A172 (cell line): ENCODE measurements around the gene PGBD4. TPM values are rescaled to one million over a fixed set of nuclear protein-coding genes. Genes with fewer than 3 reads are reported as not detected.
"Not testable (repeated sequence)": the region's sequence is repeated elsewhere in the genome, so short reads cannot be mapped to it uniquely, and the experiment has no call there.

Experiments used
- DNase-seq: peaks from one replicate; pipeline ENCODE4 v3.0.0-alpha.2; 2015; ENCODE audit warnings: low spot score
- total RNA-seq: library from RNA; depleted of rRNA; stranded (reverse); fragments of >200 nt; shearing (Covaris generic); gene quantifications from 2 replicates; pipeline ENCODE4 v1.2.3, GENCODE V29; 2014; rRNA removed

PGBD4 gene
- total RNA-seq, 1 experiment from 2014 or later: 1.6 TPM

- no peak for DNase-seq
Observed at GRCh38 chr15:34114215-34114614, 12.3 kb downstream of the PGBD4 start.

GRCh38 chr15:34114739-34115138, 12.9 kb downstream of the PGBD4 start:
- no peak for DNase-seq

GRCh38 chr15:34116620-34117019, 14.7 kb downstream of the PGBD4 start:
- peak; percentile 14 for DNase-seq

GRCh38 chr15:34119291-34119690, 17.4 kb downstream of the PGBD4 start:
- peak; percentile 64 for DNase-seq

GRCh38 chr15:34120420-34120819, 18.5 kb downstream of the PGBD4 start:
- not testable (repeated sequence) for DNase-seq

- not testable (repeated sequence) for DNase-seq
Observed at GRCh38 chr15:34121786-34122185, 19.9 kb downstream of the PGBD4 start.

GRCh38 chr15:34122771-34123183, 20.9 kb downstream of the PGBD4 start:
- peak; percentile 76 for DNase-seq

- no peak for DNase-seq
Observed at GRCh38 chr15:34124651-34125050, 22.8 kb downstream of the PGBD4 start.

GRCh38 chr15:34125945-34126344, 24.1 kb downstream of the PGBD4 start:
- DNase-seq: no peak

GRCh38 chr15:34126522-34126921, 24.6 kb downstream of the PGBD4 start:
- no peak for DNase-seq

- no peak for DNase-seq
Observed at GRCh38 chr15:34128898-34129297, 27.0 kb downstream of the PGBD4 start.

GRCh38 chr15:34132881-34133280, 31.0 kb downstream of the PGBD4 start:
- DNase-seq: no peak

- DNase-seq: no peak
Observed at GRCh38 chr15:34133511-34133910, 31.6 kb downstream of the PGBD4 start.

- DNase-seq: peak; percentile 8
Observed at GRCh38 chr15:34147371-34148140, 45.7 kb downstream of the PGBD4 start.

- DNase-seq: peak; percentile 72
Observed at GRCh38 chr15:34154725-34155204, 52.9 kb downstream of the PGBD4 start.

- no peak for DNase-seq
Observed at GRCh38 chr15:34155859-34156258, 54.0 kb downstream of the PGBD4 start.

Other genes with a start within 250 kb of the PGBD4 start
- 0.02 TPM in 1 of 2 replicates, not detected in the other for gene CHRM5, start 133.6 kb upstream of the PGBD4 start, total RNA-seq
- 37.5 and 39.6 TPM in 2 replicates for gene AVEN, start 62.9 kb upstream of the PGBD4 start, total RNA-seq
- 32.3 and 40.0 TPM in 2 replicates for gene EMC7, start 221 bp upstream of the PGBD4 start, total RNA-seq
- 48.9 and 49.8 TPM in 2 replicates for gene KATNBL1, start 108.0 kb downstream of the PGBD4 start, total RNA-seq
- gene EMC4, start 122.9 kb downstream of the PGBD4 start, total RNA-seq: 191 and 281 TPM in 2 replicates
- 5.7 and 7.6 TPM in 2 replicates for gene SLC12A6, start 235.7 kb downstream of the PGBD4 start, total RNA-seq
- gene NOP10, start 241.1 kb downstream of the PGBD4 start, total RNA-seq: 341 and 382 TPM in 2 replicates
- not detected in 2 replicates for gene NUTM1, start 241.2 kb downstream of the PGBD4 start, total RNA-seq